GM06990 (cell line): Measurements from ENCODE around the gene PGAP1.

Source experiments
- DNase-seq: peaks from one replicate; pipeline ENCODE4 v3.0.0-alpha.2; 2011; ENCODE audit not compliant: insufficient read length; ENCODE audit errors: extremely low read depth
- H3K27me3 ChIP-seq: replicated peaks from 2 replicates; pipeline ENCODE4 v1.6.0; 2011; ENCODE audit warnings: low read length; ENCODE audit not compliant: control insufficient read depth, insufficient read depth
- H3K36me3 ChIP-seq: 2 replicates; pipeline ENCODE4 v1.5.1; 2011; ENCODE audit warnings: low read length; ENCODE audit not compliant: control insufficient read depth, insufficient read depth
- H3K4me3 ChIP-seq: replicated peaks from 2 replicates; pipeline ENCODE4 v1.5.1; 2011; ENCODE audit warnings: low read depth, mild to moderate bottlenecking, control low read depth, low read length
- CTCF ChIP-seq: IDR thresholded peaks from 2 replicates; pipeline ENCODE4 v1.5.1; 2011; ENCODE audit warnings: low read length, control low read depth, mild to moderate bottlenecking, inconsistent platforms; ENCODE audit not compliant: insufficient read depth, poor library complexity, severe bottlenecking

The PGAP1 gene

GRCh38 chr2:196900843-196901242 lies 25.7 kb downstream of the PGAP1 start:
- TF ChIP-seq CTCF: no peak
- DNase-seq: no peak

GRCh38 chr2:196899976-196900375 lies 26.5 kb downstream of the PGAP1 start:
- DNase-seq: no peak
- Histone ChIP-seq H3K36me3 (no peaks in the 10 kb centered on the region; the same call in none of the 2 replicates), H3K4me3 (no peak overlapping the region), H3K27me3 (no peaks in the 10 kb centered on the region)
- TF ChIP-seq CTCF: no peak

More at GRCh38 chr2:196900843-196901242, 25.7 kb downstream of the PGAP1 start:
- H3K27me3 ChIP-seq: no peaks in the 10 kb centered on the region
- no peak overlapping the region for H3K4me3 ChIP-seq
- no peaks in the 10 kb centered on the region; the same call in none of the 2 replicates for H3K36me3 ChIP-seq

- no peak for TF ChIP-seq CTCF
- no peak for DNase-seq
- Histone ChIP-seq H3K36me3 (no peaks in the 10 kb centered on the region), H3K4me3 (no peak overlapping the region), H3K27me3 (no peaks in the 10 kb centered on the region)
Measured at GRCh38 chr2:196891136-196891535, 35.4 kb downstream of the PGAP1 start.

- TF ChIP-seq CTCF: no peak
- no peak overlapping the region for H3K4me3 ChIP-seq
- no peak for DNase-seq
- H3K36me3 ChIP-seq: no peaks in the 10 kb centered on the region
- H3K27me3 ChIP-seq: no peaks in the 10 kb centered on the region
Measured at GRCh38 chr2:196887431-196887830, 39.1 kb downstream of the PGAP1 start.

- Histone ChIP-seq H3K36me3 (no peaks in the 10 kb centered on the region), H3K27me3 (no peaks in the 10 kb centered on the region), H3K4me3 (no peak overlapping the region)
- DNase-seq: peak; percentile 26
- no peak for TF ChIP-seq CTCF
Measured at GRCh38 chr2:196884368-196884767, 42.1 kb downstream of the PGAP1 start.

GRCh38 chr2:196876364-196876763 lies 50.1 kb downstream of the PGAP1 start:
- no peak for TF ChIP-seq CTCF
- H3K4me3 ChIP-seq: no peak overlapping the region
- DNase-seq: no peak
- H3K36me3 ChIP-seq: no peaks in the 10 kb centered on the region
- no peaks in the 10 kb centered on the region for H3K27me3 ChIP-seq
